ENCODE data around the gene NKD2.

The NKD2 gene

DNA sequence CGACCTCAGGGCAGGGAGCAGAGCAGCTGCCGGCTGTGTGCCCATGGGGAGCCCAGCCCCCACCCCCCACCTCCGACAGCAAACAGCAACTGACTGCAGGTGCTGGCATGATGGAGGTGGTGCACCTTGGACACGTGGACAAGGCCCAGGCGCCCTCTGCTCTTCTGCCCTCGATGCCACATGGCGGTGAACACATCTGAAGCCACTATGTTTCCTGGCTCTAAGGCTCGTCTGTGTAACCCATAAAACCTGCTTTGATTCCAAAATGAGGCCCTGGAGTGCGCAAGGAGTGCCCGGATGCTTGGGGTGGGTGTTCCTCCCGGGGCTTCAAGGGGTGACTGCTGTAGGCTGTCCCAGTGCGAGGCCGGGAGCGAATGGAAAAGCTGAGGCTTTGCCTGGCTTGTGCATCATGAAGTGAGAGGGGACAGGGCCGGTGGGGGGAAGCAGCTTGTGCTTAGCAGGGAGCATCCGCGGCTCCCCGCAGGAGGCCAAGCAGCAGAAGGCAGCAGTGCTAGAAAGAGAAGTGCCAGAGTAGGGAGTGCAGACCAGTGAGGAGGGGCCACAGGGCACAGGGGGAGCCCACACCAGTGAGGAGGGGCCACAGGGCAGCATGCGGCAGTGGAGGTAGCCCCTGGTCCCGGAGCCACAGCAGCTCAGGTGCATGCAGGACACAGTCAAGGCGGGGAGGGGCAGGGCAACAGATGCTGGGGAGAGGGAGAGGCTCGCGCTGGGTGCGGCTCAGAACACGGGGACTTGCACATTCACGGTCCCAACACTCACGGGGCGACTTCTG is 30.0 kb downstream of the NKD2 start:
- TF ChIP-seq, protein P1, sequence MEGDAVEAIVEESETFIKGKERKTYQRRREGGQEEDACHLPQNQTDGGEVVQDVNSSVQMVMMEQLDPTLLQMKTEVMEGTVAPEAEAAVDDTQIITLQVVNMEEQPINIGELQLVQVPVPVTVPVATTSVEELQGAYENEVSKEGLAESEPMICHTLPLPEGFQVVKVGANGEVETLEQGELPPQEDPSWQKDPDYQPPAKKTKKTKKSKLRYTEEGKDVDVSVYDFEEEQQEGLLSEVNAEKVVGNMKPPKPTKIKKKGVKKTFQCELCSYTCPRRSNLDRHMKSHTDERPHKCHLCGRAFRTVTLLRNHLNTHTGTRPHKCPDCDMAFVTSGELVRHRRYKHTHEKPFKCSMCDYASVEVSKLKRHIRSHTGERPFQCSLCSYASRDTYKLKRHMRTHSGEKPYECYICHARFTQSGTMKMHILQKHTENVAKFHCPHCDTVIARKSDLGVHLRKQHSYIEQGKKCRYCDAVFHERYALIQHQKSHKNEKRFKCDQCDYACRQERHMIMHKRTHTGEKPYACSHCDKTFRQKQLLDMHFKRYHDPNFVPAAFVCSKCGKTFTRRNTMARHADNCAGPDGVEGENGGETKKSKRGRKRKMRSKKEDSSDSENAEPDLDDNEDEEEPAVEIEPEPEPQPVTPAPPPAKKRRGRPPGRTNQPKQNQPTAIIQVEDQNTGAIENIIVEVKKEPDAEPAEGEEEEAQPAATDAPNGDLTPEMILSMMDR (IDR thresholded peaks at IDR 0.05; ENCODE audit: low read depth, low read length, missing control alignments): no peak
- Histone ChIP-seq H3K27ac (no peak overlapping the region), H3K27me3 (replicated peaks) (no peaks in the 10 kb centered on the region), H3K36me3 (replicated peaks) (no peaks in the 10 kb centered on the region), H3K4me3 (ENCODE audit: low read depth, low read length) (no peak overlapping the region)
- no peak for DNase-seq
- in situ Hi-C loops (cut with HindIII; ENCODE audit: low pct_ligation_motif_present, low sequenced_read_pairs): no loop called here

DNA sequence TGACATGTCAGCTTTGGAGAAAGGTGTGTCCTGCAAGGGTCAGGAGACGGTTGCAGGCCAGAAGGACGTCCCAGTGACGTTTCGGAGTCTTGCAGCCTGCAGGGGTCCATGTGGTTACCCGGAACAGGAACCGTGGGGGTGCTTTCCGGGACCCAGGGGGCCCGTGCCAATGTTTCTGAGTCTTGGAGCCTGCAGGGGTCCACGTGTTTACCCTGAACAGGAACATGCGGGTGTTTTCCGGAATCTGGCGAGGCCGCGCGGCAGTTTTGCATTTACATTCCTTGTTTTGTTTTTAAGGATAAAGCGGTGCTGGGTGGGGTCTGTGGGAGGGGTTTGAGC is 30.6 kb downstream of the NKD2 start:
- Histone ChIP-seq H3K36me3 (replicated peaks) (no peaks in the 10 kb centered on the region), H3K27ac (no peak overlapping the region), H3K27me3 (replicated peaks) (no peaks in the 10 kb centered on the region), H3K4me3 (ENCODE audit: low read depth, low read length) (no peak overlapping the region)
- no peak for DNase-seq
- TF ChIP-seq, protein P1 (IDR thresholded peaks at IDR 0.05; ENCODE audit: low read depth, low read length, missing control alignments): no peak
- in situ Hi-C loops (cut with HindIII; ENCODE audit: low pct_ligation_motif_present, low sequenced_read_pairs): no loop called here

DNA sequence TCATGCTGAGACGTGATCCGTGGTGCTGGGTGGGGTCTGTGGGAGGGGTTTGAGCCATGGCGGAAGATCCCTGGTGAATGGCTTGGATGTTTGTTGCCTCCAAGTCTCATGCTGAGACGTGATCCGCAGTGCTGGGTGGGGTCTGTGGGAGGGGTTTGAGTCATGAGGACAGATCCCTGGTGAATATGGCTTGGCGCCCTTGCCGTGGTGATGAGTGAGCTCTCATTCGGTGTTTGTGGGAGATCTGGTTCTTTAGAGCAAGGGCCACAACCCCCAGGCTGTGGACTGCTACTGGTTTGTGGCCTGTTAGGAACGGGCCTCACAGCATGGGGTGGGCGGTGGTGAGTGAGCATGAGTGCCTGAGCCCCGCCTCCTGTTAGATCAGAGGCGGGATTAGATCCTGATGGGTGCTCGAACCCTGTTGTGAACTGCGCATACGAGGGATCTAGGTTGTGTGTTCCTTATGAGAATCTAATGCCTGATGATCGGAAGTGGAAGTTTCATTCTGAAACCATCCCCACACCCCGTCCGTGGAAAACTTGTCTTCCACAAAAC is 31.2 kb downstream of the NKD2 start:
- no peak for DNase-seq
- TF ChIP-seq, protein P1 (IDR thresholded peaks at IDR 0.05; ENCODE audit: low read depth, low read length, missing control alignments): no peak
- in situ Hi-C loops (cut with HindIII; ENCODE audit: low pct_ligation_motif_present, low sequenced_read_pairs): no loop called here
- Histone ChIP-seq H3K27ac (no peak overlapping the region), H3K36me3 (replicated peaks) (no peaks in the 10 kb centered on the region), H3K27me3 (replicated peaks) (no peaks in the 10 kb centered on the region), H3K4me3 (ENCODE audit: low read depth, low read length) (no peak overlapping the region)

DNA sequence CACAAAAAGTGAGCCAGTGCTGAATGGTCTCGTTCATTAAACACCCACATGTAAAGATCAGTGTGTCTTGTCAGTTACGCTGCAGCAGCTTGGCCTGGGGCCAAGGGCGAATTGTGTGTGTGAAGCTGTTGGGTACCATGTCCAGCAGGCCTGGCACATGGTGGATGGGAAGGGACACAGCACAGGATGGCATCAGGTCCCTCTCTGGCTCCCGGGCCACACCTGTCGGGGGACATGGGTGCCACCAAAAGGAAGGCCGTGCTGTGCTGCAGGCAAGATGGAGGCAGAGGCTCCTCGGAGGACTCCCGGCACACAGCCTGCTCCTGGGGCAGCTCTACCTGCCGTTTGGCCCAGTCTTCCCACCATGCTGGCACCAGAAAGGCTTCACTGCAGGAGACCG is 32.0 kb downstream of the NKD2 start:
- H3K4me3 ChIP-seq (ENCODE audit: low read depth, low read length): no peak overlapping the region
- H3K27me3 ChIP-seq (replicated peaks): no peaks in the 10 kb centered on the region
- H3K36me3 ChIP-seq (replicated peaks): no peaks in the 10 kb centered on the region
- in situ Hi-C loops (cut with HindIII; ENCODE audit: low pct_ligation_motif_present, low sequenced_read_pairs): no loop called here
- no peak overlapping the region for H3K27ac ChIP-seq
- TF ChIP-seq, protein P1 (IDR thresholded peaks at IDR 0.05; ENCODE audit: low read depth, low read length, missing control alignments): no peak
- no peak for DNase-seq

DNA sequence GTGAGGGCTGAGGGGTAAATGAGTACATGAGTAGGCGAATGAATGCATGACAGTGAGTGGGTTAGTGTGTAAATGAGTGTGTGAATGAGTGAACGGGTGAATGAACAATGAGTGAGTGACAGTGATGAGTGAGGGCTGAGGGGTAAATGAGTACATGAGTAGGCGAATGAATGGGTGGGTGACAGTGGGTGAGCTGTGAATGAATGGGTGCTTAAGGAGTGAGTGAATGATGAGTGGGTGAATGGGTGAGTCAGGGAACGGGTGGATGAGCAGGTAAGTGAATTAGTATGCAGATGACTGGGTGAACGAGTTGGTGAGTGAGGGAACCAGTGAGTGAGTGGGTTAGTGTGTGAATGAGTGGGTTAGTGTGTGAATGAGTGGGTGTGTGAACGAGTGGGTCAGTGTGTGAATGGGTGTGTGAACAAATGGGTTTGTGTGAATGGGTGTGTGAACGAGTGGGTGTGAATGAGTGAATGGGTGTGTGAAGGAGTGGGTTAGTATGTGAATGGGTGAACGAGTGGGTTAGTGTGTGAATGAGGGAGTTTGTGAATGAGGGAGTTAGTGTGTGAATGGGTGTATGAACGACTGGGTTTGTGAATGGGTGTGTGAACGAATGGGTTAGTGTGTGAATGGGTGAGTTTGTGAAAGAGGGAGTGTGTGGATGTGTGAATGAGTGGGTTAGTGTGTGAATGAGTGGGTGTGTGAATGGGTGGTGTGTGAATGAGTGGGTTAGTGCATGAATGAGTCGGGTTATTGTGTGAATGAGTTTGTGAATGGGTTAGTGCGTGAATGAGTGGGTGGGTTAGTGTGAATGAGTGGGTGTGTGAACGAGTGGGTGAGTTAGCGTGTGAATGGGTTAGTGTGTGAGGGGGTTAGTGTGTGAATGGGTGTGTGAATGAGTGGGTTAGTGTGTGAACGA is 32.9 kb downstream of the NKD2 start:
- no peak overlapping the region for H3K27ac ChIP-seq
- no peaks in the 10 kb centered on the region for H3K36me3 ChIP-seq (replicated peaks)
- DNase-seq: no peak
- TF ChIP-seq, protein P1 (IDR thresholded peaks at IDR 0.05; ENCODE audit: low read depth, low read length, missing control alignments): no peak
- H3K4me3 ChIP-seq (ENCODE audit: low read depth, low read length): no peak overlapping the region
- no peaks in the 10 kb centered on the region for H3K27me3 ChIP-seq (replicated peaks)
- in situ Hi-C loops (cut with HindIII; ENCODE audit: low pct_ligation_motif_present, low sequenced_read_pairs): no loop called here
